GM13977 (cell line): ENCODE data around the gene AP3D1.

ENCODE experiments used
- DNase-seq: peaks from one replicate; pipeline ENCODE4 v3.0.0; 2012; ENCODE audit warnings: low spot score
- CTCF ChIP-seq: IDR thresholded peaks from 2 replicates; pipeline ENCODE4 v1.5.1; 2012; ENCODE audit warnings: mild to moderate bottlenecking, control low read depth; ENCODE audit not compliant: insufficient read depth; ENCODE audit errors: extremely low read depth, missing control alignments
- in situ Hi-C: fragments of 300-500 bp; cut with MboI; formaldehyde crosslinking; loops from one replicate; pipeline ENCODE4 v1.12.0; 2022; ENCODE audit warnings: low sequenced_read_pairs, low pct_unique_long_range_greater_than_20kb, mixed read lengths, inconsistent platforms; ENCODE audit not compliant: unreplicated experiment

AP3D1 gene

GRCh38 chr19:2184422-2184975, 33.1 kb upstream of the AP3D1 start:
- TF ChIP-seq CTCF = no peak
- in situ Hi-C loops = no loop called here
- no peak for DNase-seq

- TF ChIP-seq CTCF = no peak
- in situ Hi-C loops = no loop called here
- DNase-seq = no peak
These were observed 30.2 kb upstream of the AP3D1 start for GRCh38 chr19:2181633-2181997.

GRCh38 chr19:2180881-2181632, 29.7 kb upstream of the AP3D1 start:
- in situ Hi-C loops = no loop called here
- no peak for DNase-seq
- no peak for TF ChIP-seq CTCF

- no peak for DNase-seq
- in situ Hi-C loops = no loop called here
- no peak for TF ChIP-seq CTCF
These were observed 28.7 kb upstream of the AP3D1 start for GRCh38 chr19:2180114-2180513.

GRCh38 chr19:2179095-2179494, 27.7 kb upstream of the AP3D1 start:
- TF ChIP-seq CTCF = no peak
- no peak for DNase-seq
- in situ Hi-C loops = no loop called here

- no peak for DNase-seq
- TF ChIP-seq CTCF = no peak
- in situ Hi-C loops = no loop called here
These were observed 25.1 kb upstream of the AP3D1 start for GRCh38 chr19:2176337-2176994.
